Endothelial cell of umbilical vein (primary cell): ENCODE measurements around the gene LSMEM2. TPM values are rescaled to one million over a fixed set of nuclear protein-coding genes. Genes with fewer than 3 reads are reported as not detected.

Experiments
- BruUV-seq: library from RNA; stranded (reverse); fragments of 400-500 nt; replicated peaks from 2 replicates; lab custom pipeline; 2021; lab: Mats Ljungman, UMichigan
- CTCF ChIA-PET: fragments of 300-600, 350-600 bp; sonication (Branson Sonifier 250); formaldehyde crosslinking; loops from one replicate; lab custom pipeline; 2021; ENCODE audit warnings: antibody characterized with exemption, inconsistent platforms; lab: Charles Lee
- POLR2A ChIA-PET: fragments of 300-600, 350-600 bp; sonication (Branson Sonifier 250); formaldehyde crosslinking; loops from one replicate; lab custom pipeline; 2021; ENCODE audit warnings: antibody characterized with exemption, inconsistent platforms; lab: Charles Lee
- DNase-seq: peaks from one replicate; pipeline ENCODE4 v3.0.0-alpha.2; 2011; ENCODE audit warnings: low read depth, low spot score
- FAIRE-seq: peaks from 2 replicates; lab custom pipeline; 2011; peaks lifted over from hg19 to GRCh38; lab: Jason Lieb, UNC
- H2AFZ ChIP-seq: 2 replicates; pipeline ENCODE4 v1.6.0; 2012; ENCODE audit warnings: low read depth, low read length, control low read depth, inconsistent platforms
- H3K27ac ChIP-seq: 2 replicates; pipeline ENCODE4 v1.5.1; 2011; ENCODE audit warnings: low read depth, mild to moderate bottlenecking, control low read depth, low read length, moderate library complexity; ENCODE audit not compliant: insufficient read depth
- H3K27me3 ChIP-seq, 2 experiments: 2 replicates each; pipeline versions ENCODE4 v1.6.0 to v1.6.1; 2011; ENCODE audit warnings: low read length in 2 of 2, mixed read lengths in 1 of 2; ENCODE audit not compliant: control insufficient read depth in 2 of 2, insufficient read depth in 2 of 2
- H3K36me3 ChIP-seq, 2 experiments: 2 replicates in 1 of 2; 3 replicates in 1 of 2; pipeline ENCODE4 v1.5.1; 2011; ENCODE audit warnings: low read length in 2 of 2, mild to moderate bottlenecking in 1 of 2, moderate library complexity in 1 of 2; ENCODE audit not compliant: control insufficient read depth in 2 of 2, insufficient read depth in 2 of 2; ENCODE audit errors: extremely low read depth in 1 of 2
- H3K4me1 ChIP-seq: 3 replicates; pipeline ENCODE4 v1.5.1; 2011; ENCODE audit warnings: mild to moderate bottlenecking, low read length; ENCODE audit not compliant: control insufficient read depth, insufficient read depth; ENCODE audit errors: extremely low read depth
- H3K4me2 ChIP-seq: 2 replicates; pipeline ENCODE4 v1.6.1; 2011; ENCODE audit warnings: low read length, control low read depth, mixed read lengths; ENCODE audit not compliant: insufficient read depth
- H3K4me3 ChIP-seq, 3 experiments: fragments of 200-600 bp in 1 of 3; sonication (generic), shearing (Covaris generic) in 1 of 3; replicated peaks in 1 of 3; 2 replicates each; pipeline ENCODE4 v1.5.1; 2011 to 2016; ENCODE audit warnings: control low read depth in 3 of 3, low read length in 3 of 3, mild to moderate bottlenecking in 2 of 3, inconsistent platforms in 1 of 3, low read depth in 1 of 3, moderate library complexity in 1 of 3; ENCODE audit not compliant: insufficient read depth in 1 of 3
- H3K79me2 ChIP-seq: 2 replicates; pipeline ENCODE4 v1.6.0; 2012; ENCODE audit warnings: low read length, inconsistent platforms; ENCODE audit not compliant: control insufficient read depth, insufficient read depth
- H3K9ac ChIP-seq: replicated peaks from 2 replicates; pipeline ENCODE3; 2011; ENCODE audit warnings: low read length, control low read depth; ENCODE audit not compliant: insufficient read depth; ENCODE audit errors: extremely low read depth
- H3K9me1 ChIP-seq: replicated peaks from 3 replicates; pipeline ENCODE4 v1.6.0; 2011; ENCODE audit warnings: mild to moderate bottlenecking, low read length; ENCODE audit not compliant: control insufficient read depth, insufficient read depth; ENCODE audit errors: extremely low read depth
- H3K9me3 ChIP-seq: replicated peaks from 2 replicates; pipeline ENCODE4 v1.5.1; 2012; ENCODE audit warnings: low read length, inconsistent platforms; ENCODE audit not compliant: control insufficient read depth, insufficient read depth
- H4K20me1 ChIP-seq: replicated peaks from 2 replicates; pipeline ENCODE3; 2011; ENCODE audit warnings: mild to moderate bottlenecking, low read length; ENCODE audit not compliant: control insufficient read depth, insufficient read depth; ENCODE audit errors: extremely low read depth
- EZH2 ChIP-seq: IDR thresholded peaks from 2 replicates; pipeline ENCODE4 v1.6.1; 2012; ENCODE audit warnings: borderline replicate concordance, low read depth, mild to moderate bottlenecking, moderate library complexity, low read length, inconsistent platforms; ENCODE audit not compliant: severe bottlenecking
- FOS ChIP-seq: IDR thresholded peaks from 2 replicates; pipeline ENCODE4 v1.6.1; 2011; ENCODE audit warnings: mild to moderate bottlenecking, low read length, moderate library complexity, borderline replicate concordance; ENCODE audit not compliant: insufficient read depth
- GATA2 ChIP-seq: IDR thresholded peaks from 2 replicates; pipeline ENCODE4 v1.7.0; 2011; ENCODE audit warnings: low read depth, mild to moderate bottlenecking, moderate library complexity, mixed read lengths, low read length; ENCODE audit not compliant: insufficient read length, insufficient read depth
- JUN ChIP-seq: IDR thresholded peaks from 2 replicates; pipeline ENCODE4 v1.6.1; 2011; ENCODE audit warnings: borderline replicate concordance, low read depth; ENCODE audit not compliant: insufficient read length, insufficient read depth
- MYC ChIP-seq: IDR thresholded peaks from one replicate; pipeline ENCODE4 v1.6.1; 2011; ENCODE audit warnings: mild to moderate bottlenecking, low read depth, low read length
- POLR2A ChIP-seq: IDR thresholded peaks from 2 replicates; pipeline ENCODE4 v1.6.1; 2012; ENCODE audit warnings: low read depth, mild to moderate bottlenecking, control low read depth, low read length
- POLR2AphosphoS5 ChIP-seq: IDR thresholded peaks from 2 replicates; pipeline ENCODE4 v1.6.1; 2012; ENCODE audit warnings: low read depth, mild to moderate bottlenecking, control low read depth, low read length, moderate library complexity; ENCODE audit not compliant: insufficient read depth
- dilution Hi-C: fragments of 300-500 bp; cut with MboI; formaldehyde crosslinking; loops from one replicate; pipeline ENCODE4 v1.15.0; 2019; ENCODE audit warnings: low sequenced_read_pairs; ENCODE audit not compliant: extremely low pct_ligation_motif_present
- intact Hi-C: fragments of 100-400 bp; cut with micrococcal nuclease; formaldehyde crosslinking; loops from one replicate; pipeline ENCODE4 v1.10.0; 2022
- polyA plus RNA-seq, 4 experiments: library from polyadenylated mRNA; depleted of rRNA in 3 of 4; stranded (reverse) in 3 of 4; unstranded in 1 of 4; fragments of >200 nt; gene quantifications; 2 replicates each; pipeline versions ENCODE4 v1.2.1 to v1.2.3, GENCODE V29; 2011 to 2012; ENCODE audit warnings: missing spikeins in 1 of 4
- total RNA-seq: library from RNA; stranded (reverse); gene quantifications from 2 replicates; pipeline ENCODE4 v1.2.3, GENCODE V29; 2021
- TF ChIP-seq, protein P1 (sequence below): IDR thresholded peaks from 2 replicates; pipeline ENCODE4 v1.6.1; 2011; ENCODE audit not compliant: insufficient read depth, insufficient read length
- TF ChIP-seq, protein P2 (sequence below), 2 donors: IDR thresholded peaks; 1 replicate in 1 of 2; 2 replicates in 1 of 2; pipeline ENCODE4 v1.5.1; 2011; ENCODE audit warnings: low read length in 2 of 2, mild to moderate bottlenecking in 2 of 2, moderate library complexity in 2 of 2, control low read depth in 1 of 2, inconsistent platforms in 1 of 2, low read depth in 1 of 2; ENCODE audit not compliant: insufficient read depth in 1 of 2; ENCODE audit errors: extremely low read depth in 1 of 2

Gene LSMEM2
- total and polyA plus RNA-seq, 2 donors (not counting 3 experiments of a cell fraction or from before 2014, with no cell fraction given): not detected

DNA sequence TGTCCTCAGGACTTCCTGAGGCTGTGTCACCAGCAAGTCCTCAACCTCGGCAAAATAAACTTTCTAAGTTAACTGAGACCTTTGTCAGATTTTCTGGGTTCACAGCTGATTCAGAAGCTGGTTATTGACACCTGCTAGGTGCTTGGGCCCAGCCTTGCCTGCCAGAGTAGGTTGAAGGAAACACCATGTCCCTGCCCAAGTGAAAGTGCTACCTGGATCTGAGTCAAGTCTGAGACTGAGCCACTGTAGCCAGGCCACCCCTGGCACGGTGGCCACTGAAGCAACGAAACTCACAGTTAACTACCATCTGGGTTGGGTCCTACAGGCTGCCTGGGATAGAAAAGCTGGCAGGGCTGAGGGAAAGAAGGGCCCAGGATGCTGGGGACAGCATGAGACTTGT is 35.5 kb downstream of the LSMEM2 start:
- dilution Hi-C loops: no loop called here
- intact Hi-C loops: no loop called here
- Histone ChIP-seq H3K4me2 (no peak overlapping the region), H3K9me3 (no peaks in the 10 kb centered on the region), H3K79me2 (peaks cover 30% of the 10 kb centered on the region), H3K27me3 (no peaks in the 10 kb centered on the region), H3K27ac (no peak overlapping the region), H2AFZ (no peak overlapping the region), H3K9me1 (no peaks in the 10 kb centered on the region), H3K4me1 (peaks cover 31% of the 10 kb centered on the region), H3K4me3 (no peak overlapping the region), H3K36me3 (peaks cover 13 to 39% of the 10 kb centered on the region in 2 experiments), H4K20me1 (no peaks in the 10 kb centered on the region), H3K9ac (no peak overlapping the region)
- ChIA-PET POLR2A (interaction anchor here (0.6 kb wide), 1 partner anchor 8 kb away, joined by 4 read pairs; no protein-coding TSS in a partner anchor), CTCF (interaction anchor here (1.8 to 2.2 kb wide), 2 partner anchors 9 to 10 kb away, joined by 5 to 19 read pairs; no protein-coding TSS in a partner anchor)
- BruUV-seq: no TSS peak
- TF ChIP-seq, protein P1, sequence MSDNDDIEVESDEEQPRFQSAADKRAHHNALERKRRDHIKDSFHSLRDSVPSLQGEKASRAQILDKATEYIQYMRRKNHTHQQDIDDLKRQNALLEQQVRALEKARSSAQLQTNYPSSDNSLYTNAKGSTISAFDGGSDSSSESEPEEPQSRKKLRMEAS: no peak
- no peak for TF ChIP-seq POLR2AphosphoS5
- TF ChIP-seq MYC: no peak
- no peak for TF ChIP-seq JUN
- no peak for TF ChIP-seq EZH2
- TF ChIP-seq FOS: no peak
- TF ChIP-seq, protein P2, sequence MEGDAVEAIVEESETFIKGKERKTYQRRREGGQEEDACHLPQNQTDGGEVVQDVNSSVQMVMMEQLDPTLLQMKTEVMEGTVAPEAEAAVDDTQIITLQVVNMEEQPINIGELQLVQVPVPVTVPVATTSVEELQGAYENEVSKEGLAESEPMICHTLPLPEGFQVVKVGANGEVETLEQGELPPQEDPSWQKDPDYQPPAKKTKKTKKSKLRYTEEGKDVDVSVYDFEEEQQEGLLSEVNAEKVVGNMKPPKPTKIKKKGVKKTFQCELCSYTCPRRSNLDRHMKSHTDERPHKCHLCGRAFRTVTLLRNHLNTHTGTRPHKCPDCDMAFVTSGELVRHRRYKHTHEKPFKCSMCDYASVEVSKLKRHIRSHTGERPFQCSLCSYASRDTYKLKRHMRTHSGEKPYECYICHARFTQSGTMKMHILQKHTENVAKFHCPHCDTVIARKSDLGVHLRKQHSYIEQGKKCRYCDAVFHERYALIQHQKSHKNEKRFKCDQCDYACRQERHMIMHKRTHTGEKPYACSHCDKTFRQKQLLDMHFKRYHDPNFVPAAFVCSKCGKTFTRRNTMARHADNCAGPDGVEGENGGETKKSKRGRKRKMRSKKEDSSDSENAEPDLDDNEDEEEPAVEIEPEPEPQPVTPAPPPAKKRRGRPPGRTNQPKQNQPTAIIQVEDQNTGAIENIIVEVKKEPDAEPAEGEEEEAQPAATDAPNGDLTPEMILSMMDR (IDR thresholded peaks at IDR 0.05; ENCODE audit: extremely low read depth in 1 of 2, insufficient read depth in 1 of 2, low read depth in 1 of 2, low read length in 2 of 2): no peak
- no peak for TF ChIP-seq POLR2A
- TF ChIP-seq GATA2: no peak
- no peak for FAIRE-seq
- no peak for DNase-seq
